Stimulated activated CD8-positive, alpha-beta memory T cell treated with anti-CD3 and anti-CD28 coated beads, Interleukin-4, amount 100 ng/mL, for 1 hour (primary cell): Measurements from ENCODE around the gene LTA.

Experiments used
- DNase-seq, 2 donors: peaks; one replicate each; pipeline ENCODE4 v3.0.0-alpha.2; 2020; ENCODE audit warnings: low read depth in 2 of 2, low spot score in 1 of 2

The LTA gene

GRCh38 chr6:31541658-31542521 lies 30.2 kb upstream of the LTA start, which contains the start of gene DDX39B:
DDX39B (minus strand) TSS chr6:31542003; CDS start chr6:31540532, 1,471 bp downstream.
- peak; percentile 83 to 88 for DNase-seq

DNA sequence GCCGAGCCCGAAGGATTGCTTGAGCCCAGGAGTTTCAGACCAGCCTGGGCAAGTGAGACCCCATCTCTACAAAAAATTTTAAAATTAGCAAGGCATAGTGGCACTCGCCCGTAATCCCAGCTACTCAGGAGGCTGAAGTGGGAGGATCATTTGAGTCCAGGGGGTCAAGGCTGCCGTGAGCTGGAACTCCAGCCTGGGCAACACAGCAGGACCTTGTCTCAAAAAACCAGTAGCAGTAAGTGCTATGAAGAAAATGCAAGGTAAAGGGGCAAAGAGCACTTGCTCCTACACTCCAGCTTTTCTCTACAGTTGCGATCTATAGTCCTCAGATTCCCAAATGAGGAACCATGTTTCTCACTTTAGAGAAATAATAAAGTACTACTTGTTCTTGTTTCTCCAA lies 28.4 kb upstream of the LTA start:
- no peak for DNase-seq

DNA sequence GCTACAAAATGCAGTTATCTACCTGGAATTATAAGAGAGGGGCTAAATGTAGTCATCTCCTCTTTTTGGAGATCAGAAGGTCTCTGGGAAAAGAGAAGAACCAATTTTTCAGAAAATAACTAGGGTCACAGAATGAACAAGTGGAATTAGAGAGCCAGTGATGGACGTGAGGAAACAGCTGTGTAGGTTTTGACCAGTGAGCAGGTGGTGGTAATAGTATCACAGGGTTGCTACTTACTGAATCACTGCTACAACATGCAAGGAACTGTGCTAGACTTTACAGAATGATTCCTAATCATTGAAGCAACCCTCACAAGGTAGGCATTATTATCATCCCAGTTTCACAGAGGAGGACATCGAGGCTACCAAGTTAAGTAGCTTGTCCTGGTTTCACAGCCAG lies 27.4 kb upstream of the LTA start:
- no peak for DNase-seq

- DNase-seq, result no peak
These were observed 26.8 kb upstream of the LTA start for GRCh38 chr6:31545291-31545690.

- DNase-seq, result peak; percentile 52 to 68
These were observed 25.6 kb upstream of the LTA start, which contains the start of gene ATP6V1G2 for GRCh38 chr6:31546339-31546957. ATP6V1G2 (minus strand) TSS chr6:31546608; CDS start chr6:31546559, 49 bp downstream.

- DNase-seq, result peak; percentile 65 to 81
These were observed 24.9 kb upstream of the LTA start, which contains the start of gene NFKBIL1 for GRCh38 chr6:31546958-31547726. NFKBIL1 (plus strand) TSS chr6:31547608; CDS start chr6:31547695, 87 bp downstream.

DNA sequence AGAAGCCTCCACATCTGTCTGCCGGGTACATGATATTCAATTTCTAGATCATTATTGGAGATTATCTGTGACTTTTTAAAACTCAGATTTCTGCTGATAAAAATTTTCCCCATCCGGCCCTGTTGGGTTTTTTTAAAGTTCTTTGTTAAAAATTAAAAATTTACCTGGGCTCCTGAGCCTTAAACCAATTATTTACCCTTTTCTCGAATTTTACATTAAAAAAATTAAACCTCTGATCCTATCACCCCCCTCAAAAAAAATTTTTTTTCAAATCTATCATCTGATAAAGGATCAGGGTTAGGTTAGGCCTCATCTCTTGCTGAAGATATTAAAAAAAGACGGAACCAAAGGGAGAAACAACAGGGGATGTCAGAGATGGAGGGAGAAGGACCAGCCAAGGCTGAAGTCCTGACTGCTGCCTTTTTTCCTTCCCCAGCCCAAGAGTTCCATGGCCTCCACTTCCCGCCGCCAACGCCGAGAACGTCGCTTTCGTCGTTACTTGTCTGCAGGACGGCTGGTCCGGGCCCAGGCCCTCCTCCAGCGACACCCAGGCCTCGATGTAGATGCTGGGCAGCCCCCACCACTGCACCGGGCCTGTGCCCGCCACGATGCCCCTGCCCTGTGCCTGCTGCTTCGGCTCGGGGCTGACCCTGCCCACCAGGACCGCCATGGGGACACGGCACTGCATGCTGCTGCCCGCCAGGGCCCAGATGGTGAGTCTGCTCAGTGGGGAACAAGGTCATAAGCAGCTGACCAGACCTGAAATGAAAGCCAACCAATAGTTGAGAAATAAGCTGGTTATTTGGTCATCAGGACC lies 24.2 kb upstream of the LTA start:
- no peak for DNase-seq

GRCh38 chr6:31548544-31548873 lies 23.6 kb upstream of the LTA start:
- DNase-seq, result no peak

GRCh38 chr6:31551371-31551770 lies 20.7 kb upstream of the LTA start:
- peak in 1 of 2 donors; percentile 43 for DNase-seq

DNA sequence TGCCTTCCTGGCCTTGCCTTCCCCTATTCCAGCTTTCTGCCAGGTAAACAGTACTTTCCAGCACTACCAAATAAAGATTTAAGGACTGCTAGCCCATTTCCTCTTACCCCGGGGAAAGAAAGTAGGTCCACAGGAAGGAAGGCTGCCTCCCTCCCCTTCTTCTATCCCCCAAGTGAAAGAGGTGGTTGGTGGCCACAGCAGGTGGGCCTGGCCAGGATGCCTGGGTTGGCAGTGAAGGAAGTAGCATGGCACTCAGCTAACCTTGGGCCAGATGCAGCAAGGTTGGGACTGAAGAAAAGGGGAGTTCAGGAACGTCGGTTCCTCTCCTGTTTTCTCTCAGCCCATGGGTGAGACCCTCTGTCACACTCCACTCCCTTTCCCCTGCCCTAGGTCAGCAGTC lies 15.8 kb upstream of the LTA start:
- DNase-seq, result no peak

DNA sequence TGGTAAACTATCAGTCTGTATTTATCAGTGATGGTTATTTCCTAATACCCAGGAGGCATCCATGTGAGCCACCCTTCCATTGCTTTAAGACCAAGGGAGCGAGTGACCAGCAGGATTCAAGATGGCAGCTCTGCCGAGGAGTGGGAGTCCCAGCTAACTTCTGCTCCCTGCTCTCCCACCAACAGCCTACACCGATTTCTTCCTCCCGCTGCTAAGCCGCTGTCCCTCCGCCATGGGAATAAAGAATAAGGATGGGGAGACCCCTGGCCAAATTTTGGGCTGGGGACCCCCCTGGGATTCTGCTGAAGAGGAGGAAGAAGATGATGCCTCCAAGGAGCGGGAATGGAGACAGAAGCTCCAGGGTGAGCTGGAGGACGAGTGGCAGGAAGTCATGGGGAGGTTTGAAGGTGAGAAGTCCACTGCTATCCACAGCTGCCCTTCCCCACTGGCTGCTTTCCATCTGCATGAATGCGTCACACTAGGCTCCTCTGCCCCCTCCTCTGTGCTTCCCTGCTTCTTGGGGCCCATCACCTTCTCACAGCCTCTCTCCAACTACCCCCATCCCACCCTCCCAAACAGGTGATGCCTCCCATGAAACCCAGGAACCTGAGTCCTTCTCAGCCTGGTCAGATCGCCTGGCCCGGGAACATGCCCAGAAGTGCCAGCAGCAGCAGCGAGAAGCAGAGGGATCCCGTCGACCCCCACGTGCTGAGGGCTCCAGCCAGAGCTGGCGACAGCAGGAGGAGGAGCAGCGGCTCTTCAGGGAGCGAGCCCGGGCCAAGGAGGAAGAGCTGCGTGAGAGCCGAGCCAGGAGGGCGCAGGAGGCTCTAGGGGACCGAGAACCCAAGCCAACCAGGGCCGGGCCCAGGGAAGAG lies 14.4 kb upstream of the LTA start:
- no peak for DNase-seq

DNA sequence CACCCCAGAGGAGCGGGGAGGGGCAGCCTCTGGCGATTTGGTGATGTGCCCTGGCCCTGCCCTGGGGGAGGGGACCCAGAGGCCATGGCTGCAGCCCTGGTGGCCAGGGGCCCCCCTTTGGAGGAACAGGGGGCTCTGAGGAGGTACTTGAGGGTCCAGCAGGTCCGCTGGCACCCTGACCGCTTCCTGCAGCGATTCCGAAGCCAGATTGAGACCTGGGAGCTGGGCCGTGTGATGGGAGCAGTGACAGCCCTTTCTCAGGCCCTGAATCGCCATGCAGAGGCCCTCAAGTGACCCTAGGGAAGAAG lies 13.8 kb upstream of the LTA start:
- DNase-seq, result no peak

DNA sequence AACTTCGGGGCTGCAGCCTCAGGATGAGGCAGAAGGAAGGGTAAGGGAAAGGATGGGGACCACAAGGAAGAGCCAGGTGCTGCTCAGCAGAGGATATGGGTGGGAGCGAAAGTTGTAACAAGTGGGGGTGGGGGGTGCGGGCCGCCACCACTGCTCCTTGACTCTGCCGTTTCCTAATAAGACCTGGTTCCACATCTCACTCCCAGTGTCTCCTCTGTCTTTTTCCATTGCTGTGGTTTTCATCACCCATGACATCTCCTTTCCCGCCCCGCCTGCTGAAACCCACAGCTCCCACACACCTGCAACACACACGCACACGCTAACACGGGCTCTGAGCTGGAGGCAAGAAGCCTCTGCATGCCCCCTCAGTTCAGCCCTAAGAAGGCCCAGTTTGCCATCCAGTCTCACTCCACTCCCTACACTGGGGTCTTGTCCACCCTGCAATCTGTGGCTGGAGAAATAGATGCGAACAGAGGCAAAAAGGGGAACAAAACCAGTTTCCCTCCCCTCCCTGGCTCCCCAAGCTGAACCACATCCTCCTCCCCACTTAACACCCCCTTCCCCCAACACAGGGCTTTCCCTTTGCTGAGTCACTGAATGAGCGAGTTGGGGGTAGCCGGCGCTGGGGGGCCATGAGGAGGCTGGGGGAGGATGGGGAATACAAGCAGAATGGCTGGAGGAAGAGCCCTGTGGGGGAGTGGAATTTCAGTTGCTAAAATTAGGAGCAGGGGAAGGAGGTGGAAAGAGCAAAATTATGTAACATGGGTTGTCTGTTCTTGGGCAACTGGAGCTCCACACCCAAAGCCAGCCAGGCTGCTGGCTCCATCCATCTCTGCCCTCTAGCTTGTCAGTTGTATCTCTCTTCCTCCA lies 13.2 kb upstream of the LTA start:
- DNase-seq, result peak in 1 of 2 donors; percentile 46

DNA sequence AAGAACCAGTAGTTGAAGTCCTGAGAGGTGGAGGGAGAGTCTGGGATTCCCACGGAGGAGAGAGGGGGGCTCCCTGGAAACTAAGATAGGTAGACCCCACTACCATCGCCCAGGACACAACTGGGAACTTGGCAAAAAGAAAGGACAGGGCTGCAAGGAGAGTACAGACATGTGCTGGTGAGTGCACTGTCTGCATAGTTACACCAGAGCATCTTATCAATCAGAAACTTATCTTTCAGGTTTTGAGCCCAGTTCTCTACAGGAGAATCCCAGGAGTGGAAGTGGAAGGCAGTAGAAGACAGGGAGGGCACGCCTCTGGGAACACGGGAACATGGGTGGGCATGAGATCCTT lies 12.5 kb upstream of the LTA start:
- no peak for DNase-seq

GRCh38 chr6:31559958-31560696 lies 12.0 kb upstream of the LTA start:
- DNase-seq, result no peak

DNA sequence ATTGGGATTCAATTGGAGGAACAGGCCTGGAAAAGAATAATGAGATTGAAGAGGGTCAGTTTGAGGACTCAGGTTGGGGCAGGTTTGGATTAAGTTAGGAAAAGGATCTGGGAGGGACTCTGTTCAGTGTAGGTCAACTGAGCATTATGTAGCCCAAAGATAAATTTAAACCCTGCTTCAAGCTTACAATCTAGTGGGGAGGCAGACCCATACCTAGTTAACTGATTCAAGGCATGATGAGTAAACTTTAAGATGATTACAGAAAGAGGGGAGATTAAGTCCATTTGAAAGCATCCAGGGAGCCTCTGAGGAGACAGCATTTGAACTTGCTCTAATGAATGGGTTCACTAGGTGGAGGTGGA lies 11.4 kb upstream of the LTA start:
- DNase-seq, result no peak

DNA sequence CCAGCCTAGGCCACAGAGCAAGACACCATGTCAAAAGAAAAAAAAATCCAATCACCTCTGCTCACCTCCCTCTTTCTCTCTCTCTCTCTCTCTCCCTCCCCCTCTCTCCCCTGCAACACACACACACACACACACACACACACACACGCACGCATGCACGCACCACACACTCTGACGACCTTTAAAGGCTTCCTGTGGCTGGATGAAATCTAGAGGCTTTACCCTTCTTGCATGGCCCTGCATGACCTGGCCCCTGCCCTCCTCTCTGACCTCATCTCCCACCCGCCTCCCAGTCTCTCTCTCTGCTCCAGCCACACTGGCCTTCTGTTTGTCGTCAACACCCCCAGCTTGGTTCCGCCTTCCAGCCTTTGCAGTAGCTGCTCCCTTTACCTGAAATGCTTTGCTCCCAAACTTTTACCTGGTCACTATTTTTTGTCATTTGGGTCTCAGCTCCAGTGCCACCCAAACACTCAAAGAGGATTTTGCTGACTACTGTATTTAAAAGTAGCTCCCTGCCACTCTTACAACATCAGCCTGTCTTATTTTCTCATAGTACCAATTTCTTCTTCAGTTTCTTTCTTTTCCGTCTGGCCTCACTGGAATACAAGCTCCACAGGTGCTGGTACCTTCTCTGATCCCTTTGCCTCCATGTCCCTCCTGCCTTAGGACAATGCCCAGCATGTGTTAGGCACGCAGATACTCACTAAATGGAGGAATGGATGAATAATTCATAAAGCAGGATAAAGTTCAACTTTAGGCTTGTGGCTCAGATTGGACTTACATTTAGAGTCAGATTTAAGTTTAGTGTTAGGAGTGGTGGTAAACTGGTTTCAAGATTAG lies 4.3 kb upstream of the LTA start:
- no peak for DNase-seq

DNA sequence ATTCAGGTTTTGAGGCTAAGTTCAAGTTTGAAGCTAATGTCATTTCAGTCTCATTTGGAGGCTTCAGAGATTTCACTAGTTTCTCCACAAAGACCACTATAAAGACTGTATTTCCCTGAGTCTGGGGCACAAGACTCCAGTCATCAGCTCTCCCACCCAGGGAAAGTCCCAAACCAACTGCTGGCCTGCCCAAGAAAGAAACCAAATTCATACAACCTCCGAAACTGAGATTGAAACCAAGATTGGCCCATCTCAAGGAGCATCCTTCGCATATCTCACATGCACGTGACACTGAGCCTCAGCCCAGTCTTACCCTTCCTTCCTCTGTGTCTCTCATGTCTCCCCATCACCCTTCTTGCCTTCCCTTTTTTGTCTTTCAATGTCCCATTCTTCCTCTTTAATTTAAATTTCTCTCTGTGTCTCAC lies 3.5 kb upstream of the LTA start:
- DNase-seq, result no peak
